ENCODE results near the gene ASPSCR1. TPM values are rescaled to one million over a fixed set of nuclear protein-coding genes. Genes with fewer than 3 reads are reported as not detected.
A peak's percentile ranks its signal among the peaks of the same experiment; 100 is the strongest.

Gene ASPSCR1
- total RNA-seq, 1 donor from 2014 or later, result 45.9 TPM

DNA sequence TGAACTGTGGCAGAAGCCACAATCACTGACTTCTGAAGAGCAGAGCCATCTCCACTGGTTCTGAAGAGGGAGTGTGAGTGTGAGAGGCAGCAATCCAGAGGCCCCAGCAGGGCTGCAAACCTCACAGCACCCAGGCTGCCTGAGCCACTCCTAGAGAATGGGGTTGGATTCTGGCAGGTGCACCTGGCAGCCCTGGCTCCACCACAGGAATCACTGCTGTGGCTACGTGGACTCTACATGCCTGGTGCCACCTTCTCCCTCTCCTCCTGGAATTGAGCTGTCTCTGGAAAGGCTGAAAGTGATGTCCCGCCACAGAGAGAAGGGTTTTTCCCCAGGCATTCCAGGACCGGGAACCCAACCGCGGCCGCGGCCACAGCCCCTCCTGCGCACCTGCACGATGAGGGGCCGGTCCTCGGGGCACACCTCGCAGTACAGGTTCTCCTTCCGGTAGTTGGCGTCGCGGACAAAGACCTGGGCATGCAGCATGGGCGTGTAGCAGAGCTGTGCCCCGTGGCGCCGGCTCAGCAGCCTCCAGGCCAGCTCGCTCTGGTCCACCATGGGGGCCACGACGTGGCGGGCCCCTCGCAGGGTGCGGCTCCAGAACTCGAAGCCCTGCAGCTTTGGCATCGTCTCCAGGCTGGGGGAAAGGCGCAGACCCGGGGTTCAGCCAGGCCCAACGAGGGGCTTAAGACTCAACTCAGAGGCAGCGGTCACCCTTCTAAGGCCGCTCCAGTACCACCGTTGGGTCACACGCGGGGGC is 87.2 kb downstream of the ASPSCR1 start:
- Mint-ChIP-seq H3K27me3 (ENCODE audit: unreplicated experiment) (no peaks in the 10 kb centered on the region), H3K9me3 (ENCODE audit: unreplicated experiment) (no peaks in the 10 kb centered on the region), H3K27ac (ENCODE audit: unreplicated experiment) (no peak overlapping the region), H3K4me1 (ENCODE audit: unreplicated experiment) (peaks cover 7% of the 10 kb centered on the region), H3K4me3 (ENCODE audit: unreplicated experiment) (peak overlapping the region; percentile 63), H3K36me3 (ENCODE audit: unreplicated experiment) (peaks cover 5% of the 10 kb centered on the region)
- TF ChIP-seq, protein P1, sequence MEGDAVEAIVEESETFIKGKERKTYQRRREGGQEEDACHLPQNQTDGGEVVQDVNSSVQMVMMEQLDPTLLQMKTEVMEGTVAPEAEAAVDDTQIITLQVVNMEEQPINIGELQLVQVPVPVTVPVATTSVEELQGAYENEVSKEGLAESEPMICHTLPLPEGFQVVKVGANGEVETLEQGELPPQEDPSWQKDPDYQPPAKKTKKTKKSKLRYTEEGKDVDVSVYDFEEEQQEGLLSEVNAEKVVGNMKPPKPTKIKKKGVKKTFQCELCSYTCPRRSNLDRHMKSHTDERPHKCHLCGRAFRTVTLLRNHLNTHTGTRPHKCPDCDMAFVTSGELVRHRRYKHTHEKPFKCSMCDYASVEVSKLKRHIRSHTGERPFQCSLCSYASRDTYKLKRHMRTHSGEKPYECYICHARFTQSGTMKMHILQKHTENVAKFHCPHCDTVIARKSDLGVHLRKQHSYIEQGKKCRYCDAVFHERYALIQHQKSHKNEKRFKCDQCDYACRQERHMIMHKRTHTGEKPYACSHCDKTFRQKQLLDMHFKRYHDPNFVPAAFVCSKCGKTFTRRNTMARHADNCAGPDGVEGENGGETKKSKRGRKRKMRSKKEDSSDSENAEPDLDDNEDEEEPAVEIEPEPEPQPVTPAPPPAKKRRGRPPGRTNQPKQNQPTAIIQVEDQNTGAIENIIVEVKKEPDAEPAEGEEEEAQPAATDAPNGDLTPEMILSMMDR (IDR thresholded peaks at IDR 0.05), result no peak
- no peak for DNase-seq (ENCODE audit: extremely low spot score, unreplicated experiment)

DNA sequence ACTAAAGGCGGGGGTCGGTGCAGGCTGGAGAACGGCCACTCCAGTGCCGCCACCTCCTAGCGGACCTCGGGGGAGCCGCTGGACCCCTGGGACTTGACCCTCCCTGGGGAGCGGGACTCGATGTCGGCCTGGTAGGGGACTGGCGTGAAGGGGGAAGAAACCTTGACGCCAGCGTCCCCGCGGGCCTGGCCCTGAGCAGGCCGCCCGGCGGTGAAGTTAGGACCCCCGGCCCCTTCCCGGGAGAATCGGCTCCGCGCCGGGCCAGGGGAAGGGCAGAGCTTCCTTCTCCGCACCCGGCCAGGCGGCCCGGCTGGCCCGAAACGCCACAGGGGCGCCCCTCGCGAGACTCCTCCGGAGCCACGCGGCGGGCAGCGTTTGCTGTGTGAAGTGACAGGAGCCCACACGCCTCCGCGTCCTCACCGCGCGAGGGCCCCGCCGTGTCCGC is 87.8 kb downstream of the ASPSCR1 start:
- H3K27me3 Mint-ChIP-seq (ENCODE audit: unreplicated experiment), result no peaks in the 10 kb centered on the region
- peaks cover 7% of the 10 kb centered on the region for H3K4me1 Mint-ChIP-seq (ENCODE audit: unreplicated experiment)
- H3K4me3 Mint-ChIP-seq (ENCODE audit: unreplicated experiment), result peak overlapping the region; percentile 63
- no peak overlapping the region for H3K27ac Mint-ChIP-seq (ENCODE audit: unreplicated experiment)
- H3K9me3 Mint-ChIP-seq (ENCODE audit: unreplicated experiment), result no peaks in the 10 kb centered on the region
- no peak for DNase-seq (ENCODE audit: extremely low spot score, unreplicated experiment)
- peaks cover 2% of the 10 kb centered on the region for H3K36me3 Mint-ChIP-seq (ENCODE audit: unreplicated experiment)
- TF ChIP-seq, protein P1 (IDR thresholded peaks at IDR 0.05), result no peak

DNA sequence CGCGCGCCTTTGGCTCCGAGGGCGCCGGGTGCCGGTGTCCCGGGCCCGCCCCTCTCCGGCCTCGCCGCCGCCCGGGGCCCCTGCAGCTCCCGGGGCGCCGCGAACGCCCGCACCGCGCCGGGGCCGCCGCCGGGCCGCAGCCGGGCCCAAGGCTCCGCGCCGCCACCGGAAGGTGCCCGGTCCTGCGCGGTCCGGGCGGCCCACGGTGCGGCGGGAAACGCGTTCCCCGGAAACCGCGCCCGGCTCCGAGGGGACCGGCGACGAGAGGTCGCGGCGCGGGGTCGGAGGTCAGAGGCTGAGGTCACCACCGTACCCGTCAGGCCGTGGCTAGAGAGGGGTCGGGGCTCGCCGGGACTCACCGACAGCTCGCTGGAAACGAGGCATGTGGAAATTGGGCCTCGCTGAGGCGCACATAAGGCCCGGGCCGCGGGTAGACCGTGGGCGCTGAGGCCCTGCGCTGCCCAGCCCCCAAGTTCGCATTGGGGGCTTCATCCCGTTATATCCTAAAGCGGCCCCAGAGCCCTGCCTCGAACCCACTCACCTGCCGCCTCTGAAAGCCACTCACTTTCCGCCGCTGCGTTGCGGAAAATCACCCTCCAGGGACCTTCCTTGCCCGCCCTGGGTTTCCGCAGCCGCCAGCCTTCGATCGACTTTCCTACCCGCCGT is 88.3 kb downstream of the ASPSCR1 start, which contains the start of gene DUS1L:
Gene DUS1L, minus strand, starts transcription at position 167 of the 666 bp plus-strand sequence. CDS start 745 bp downstream, outside the sequence.
- TF ChIP-seq, protein P1 (IDR thresholded peaks at IDR 0.05), result no peak
- Mint-ChIP-seq H3K4me3 (ENCODE audit: unreplicated experiment) (peak within 1 kb of the TSS; percentile 65), H3K4me1 (ENCODE audit: unreplicated experiment) (peaks cover 7% of the 10 kb centered on the region), H3K36me3 (ENCODE audit: unreplicated experiment) (no peaks in the 10 kb centered on the region), H3K27ac (ENCODE audit: unreplicated experiment) (peak within 1 kb of the TSS; percentile 63), H3K27me3 (ENCODE audit: unreplicated experiment) (no peaks in the 10 kb centered on the region), H3K9me3 (ENCODE audit: unreplicated experiment) (no peaks in the 10 kb centered on the region)
- DNase-seq (ENCODE audit: extremely low spot score, unreplicated experiment), result no peak

Other genes with a start within 250 kb of the ASPSCR1 start
- not detected in 2 replicates for gene GCGR, start 173.5 kb upstream of the ASPSCR1 start, total RNA-seq
- 169 and 176 TPM in 2 replicates for gene MCRIP1, start 144.3 kb upstream of the ASPSCR1 start, total RNA-seq
- gene PPP1R27, start 142.6 kb upstream of the ASPSCR1 start, total RNA-seq, result 0.62 TPM in 1 of 2 replicates, not detected in the other
- gene P4HB, start 117.1 kb upstream of the ASPSCR1 start, total RNA-seq, result 792 and 837 TPM in 2 replicates
- gene ARHGDIA, start 106.3 kb upstream of the ASPSCR1 start, total RNA-seq, result 430 and 433 TPM in 2 replicates
- gene ALYREF, start 86.0 kb upstream of the ASPSCR1 start, total RNA-seq, result 72.6 and 78.5 TPM in 2 replicates
- 119 and 138 TPM in 2 replicates for gene ANAPC11, start 85.9 kb upstream of the ASPSCR1 start, total RNA-seq
- gene NPB, start 75.4 kb upstream of the ASPSCR1 start, total RNA-seq, result 0.56 and 0.68 TPM in 2 replicates
- 33.2 and 38.0 TPM in 2 replicates for gene PCYT2, start 66.2 kb upstream of the ASPSCR1 start, total RNA-seq
- 18.8 and 20.9 TPM in 2 replicates for gene SIRT7, start 59.5 kb upstream of the ASPSCR1 start, total RNA-seq
- gene MAFG, start 49.9 kb upstream of the ASPSCR1 start, total RNA-seq, result 34.7 and 35.6 TPM in 2 replicates
- 123 and 128 TPM in 2 replicates for gene PYCR1, start 40.3 kb upstream of the ASPSCR1 start, total RNA-seq
- gene MYADML2, start 30.4 kb upstream of the ASPSCR1 start, total RNA-seq, result not detected in 2 replicates
- 0.30 TPM in 1 of 2 replicates, not detected in the other for gene NOTUM, start 16.4 kb upstream of the ASPSCR1 start, total RNA-seq
- gene CENPX, start 45.2 kb downstream of the ASPSCR1 start, total RNA-seq, result 29.4 and 31.7 TPM in 2 replicates
- 9.4 and 9.8 TPM in 2 replicates for gene LRRC45, start 45.7 kb downstream of the ASPSCR1 start, total RNA-seq
- 19.4 and 21.8 TPM in 2 replicates for gene RAC3, start 54.0 kb downstream of the ASPSCR1 start, total RNA-seq
- 69.0 and 71.0 TPM in 2 replicates for gene DCXR, start 60.1 kb downstream of the ASPSCR1 start, total RNA-seq
- gene RFNG, start 74.2 kb downstream of the ASPSCR1 start, total RNA-seq, result 37.3 and 41.0 TPM in 2 replicates
- 100 and 108 TPM in 2 replicates for gene GPS1, start 74.3 kb downstream of the ASPSCR1 start, total RNA-seq
- 69.3 and 73.3 TPM in 2 replicates for gene DUS1L, start 88.2 kb downstream of the ASPSCR1 start, total RNA-seq
- 134 and 136 TPM in 2 replicates for gene FASN, start 120.6 kb downstream of the ASPSCR1 start, total RNA-seq
- gene CCDC57, start 235.2 kb downstream of the ASPSCR1 start, total RNA-seq, result 50.8 and 57.9 TPM in 2 replicates

All from osteocyte (in vitro differentiated cells).